ENCODE data around the gene NPAS4.

GRCh38 chr11:66454247-66454646 lies 33.4 kb downstream of the NPAS4 start:
- TF ChIP-seq POLR2A (IDR thresholded peaks at IDR 0.05; ENCODE audit: low read length) = no peak
- no peak for TF ChIP-seq GATA1 (IDR thresholded peaks at IDR 0.05; ENCODE audit: low read depth, low read length)
